Measurements from ENCODE around the gene CCDC43. TPM values are rescaled to one million over a fixed set of nuclear protein-coding genes. Genes with fewer than 3 reads are reported as not detected.
"Not testable (repeated sequence)": the region's sequence is repeated elsewhere in the genome, so short reads cannot be mapped to it uniquely, and the experiment has no call there.

The CCDC43 gene, protein sequence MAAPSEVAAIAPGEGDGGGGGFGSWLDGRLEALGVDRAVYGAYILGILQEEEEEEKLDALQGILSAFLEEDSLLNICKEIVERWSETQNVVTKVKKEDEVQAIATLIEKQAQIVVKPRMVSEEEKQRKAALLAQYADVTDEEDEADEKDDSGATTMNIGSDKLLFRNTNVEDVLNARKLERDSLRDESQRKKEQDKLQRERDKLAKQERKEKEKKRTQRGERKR
- total RNA-seq (35.3 TPM), polyA plus RNA-seq (ENCODE audit: insufficient read depth in 1 of 8, insufficient read length in 8 of 8, low replicate concordance in 1 of 8) (10 to 100 TPM; 25.6 to 36.3 (median 30.8) TPM)
- long read RNA-seq, donor 1, transcript CCDC43-201 (5 exons, 2,082 nt): major isoform, 8 of 9 reads
- long read RNA-seq, donor 1, partial matches to known transcripts: 0 of 9 reads
- long read RNA-seq, donor 1, other reads (novel, unspliced or antisense): 0 of 9 reads
- long read RNA-seq, donor 2, partial matches to known transcripts: 0 of 2 reads
- long read RNA-seq, donor 2, other reads (novel, unspliced or antisense): 0 of 2 reads
- long read RNA-seq, donor 3, transcript CCDC43-201 (5 exons, 2,082 nt): major isoform, 8 of 10 reads
- long read RNA-seq, donor 3, partial matches to known transcripts: 0 of 10 reads
- long read RNA-seq, donor 3, other reads (novel, unspliced or antisense): 0 of 10 reads
- long read RNA-seq, donor 4, transcript CCDC43-201 (5 exons, 2,082 nt): major isoform, 6 of 6 reads
- long read RNA-seq, donor 4, partial matches to known transcripts: 0 of 6 reads
- long read RNA-seq, donor 4, other reads (novel, unspliced or antisense): 0 of 6 reads
- long read RNA-seq, donor 5, transcript CCDC43-201 (5 exons, 2,082 nt): major isoform, 12 of 15 reads
- long read RNA-seq, donor 5, partial matches to known transcripts: 0 of 15 reads
- long read RNA-seq, donor 5, other reads (novel, unspliced or antisense): 0 of 15 reads
- long read RNA-seq, donor 6, transcript CCDC43-201 (5 exons, 2,082 nt): major isoform, 15 of 19 reads
- long read RNA-seq, donor 6, partial matches to known transcripts: 0 of 19 reads
- long read RNA-seq, donor 6, other reads (novel, unspliced or antisense): 0 of 19 reads
- long read RNA-seq, donor 7, transcript CCDC43-201 (5 exons, 2,082 nt): major isoform, 10 of 13 reads
- long read RNA-seq, donor 7, partial matches to known transcripts: 0 of 13 reads
- long read RNA-seq, donor 7, other reads (novel, unspliced or antisense): 0 of 13 reads
- long read RNA-seq, donor 8, transcript CCDC43-201 (5 exons, 2,082 nt): major isoform, 10 of 12 reads
- long read RNA-seq, donor 8, partial matches to known transcripts: 0 of 12 reads
- long read RNA-seq, donor 8, other reads (novel, unspliced or antisense): 0 of 12 reads
- long read RNA-seq, donor 9, transcript CCDC43-201 (5 exons, 2,082 nt): major isoform, 9 of 11 reads
- long read RNA-seq, donor 9, partial matches to known transcripts: 0 of 11 reads
- long read RNA-seq, donor 9, other reads (novel, unspliced or antisense): 0 of 11 reads
- long read RNA-seq, donor 10, transcript CCDC43-201 (5 exons, 2,082 nt): major isoform, 6 of 9 reads
- long read RNA-seq, donor 10, partial matches to known transcripts: 0 of 9 reads
- long read RNA-seq, donor 10, other reads (novel, unspliced or antisense): 0 of 9 reads
- long read RNA-seq, donor 11, transcript CCDC43-201 (5 exons, 2,082 nt): major isoform, 11 of 13 reads
- long read RNA-seq, donor 11, partial matches to known transcripts: 0 of 13 reads
- long read RNA-seq, donor 11, other reads (novel, unspliced or antisense): 0 of 13 reads

DNA sequence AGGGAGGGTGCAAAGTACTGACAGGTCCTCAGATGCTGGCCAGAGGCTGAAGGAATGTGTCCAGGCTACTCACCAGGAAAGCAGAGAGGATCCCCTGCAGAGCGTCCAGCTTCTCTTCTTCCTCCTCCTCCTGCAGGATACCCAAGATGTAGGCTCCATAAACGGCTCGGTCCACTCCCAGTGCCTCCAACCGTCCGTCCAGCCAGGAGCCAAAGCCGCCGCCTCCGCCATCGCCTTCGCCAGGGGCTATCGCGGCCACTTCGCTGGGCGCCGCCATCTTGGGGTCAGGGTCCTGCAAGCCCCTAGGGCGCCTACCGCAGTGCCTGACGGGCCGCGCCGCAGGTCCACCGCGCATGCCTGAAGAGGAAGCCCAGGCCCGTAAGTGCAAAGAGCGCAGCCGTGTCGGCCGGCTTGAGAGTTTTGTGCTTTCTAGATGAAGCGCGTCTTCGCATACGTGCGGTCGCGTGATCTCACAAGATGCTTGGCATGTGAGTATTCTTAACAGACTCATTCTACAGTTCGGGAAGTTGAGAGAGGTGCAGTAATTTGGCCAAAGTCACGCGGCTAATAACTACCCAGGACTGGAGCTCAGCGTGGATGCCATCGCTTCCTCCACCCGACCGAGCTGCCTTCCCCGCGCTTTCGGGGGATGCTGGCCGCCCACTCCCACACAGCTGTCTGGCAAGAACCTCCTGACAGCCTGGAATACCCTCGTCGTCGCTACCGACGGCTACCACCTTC is at the start of gene CCDC43:
Gene CCDC43, minus strand, starts transcription at position 300 of the 741 bp plus-strand sequence. Its CDS starts 23 bp downstream, at position 277.
- DNase-seq: peak; percentile 95
- Histone ChIP-seq H3K4me3 (ENCODE audit: low read length) (peak within 1 kb of the TSS; percentile 98), H3K36me3 (ENCODE audit: control insufficient read depth, insufficient read depth, low read length) (no peaks in the 10 kb centered on the region), H3K27ac (ENCODE audit: low read length) (peak within 1 kb of the TSS; percentile 90), H3K27me3 (ENCODE audit: control insufficient read depth, insufficient read depth, low read length) (no peaks in the 10 kb centered on the region), H3K4me1 (ENCODE audit: control insufficient read depth, insufficient read depth, low read length) (peaks cover 27% of the 10 kb centered on the region), H3K9me3 (replicated peaks; ENCODE audit: control insufficient read depth, low read depth, low read length) (no peaks in the 10 kb centered on the region)
- 0% methylated on average over 48 of the region's 51 CpGs for WGBS (ENCODE audit: insufficient coverage)

DNA sequence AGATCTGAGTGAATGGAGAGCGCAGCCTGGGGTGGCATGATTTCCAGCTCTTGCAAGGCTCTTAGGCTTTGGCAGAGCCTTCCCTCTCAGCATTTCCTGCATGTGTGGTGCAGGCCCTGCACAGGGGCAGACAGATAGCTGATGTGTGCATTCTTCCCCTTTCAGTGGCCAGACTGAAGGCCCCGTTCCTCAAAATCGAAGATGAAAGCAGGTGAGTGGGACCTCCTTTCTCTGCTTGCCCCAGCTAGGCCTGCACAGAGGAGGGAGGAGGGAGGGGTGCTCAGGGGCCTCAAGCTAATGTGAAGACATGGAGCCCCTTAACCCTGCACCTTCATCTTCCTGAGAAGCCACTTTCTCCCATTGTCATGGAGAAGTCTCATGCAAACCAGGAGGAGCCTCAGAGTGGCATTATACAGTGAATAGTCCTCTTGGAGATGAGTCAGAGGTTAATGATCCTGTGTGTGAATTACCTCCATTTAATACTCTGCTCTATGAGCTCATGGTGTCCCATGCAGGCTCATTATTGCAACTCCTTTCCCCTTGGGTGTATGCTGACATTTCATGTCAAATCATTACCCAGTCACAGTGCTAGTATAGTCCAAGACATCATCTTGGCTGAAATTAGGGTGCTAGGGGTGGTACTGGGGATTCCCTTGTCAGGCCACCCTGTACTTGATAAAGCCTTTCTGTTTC is 48.8 kb upstream of the CCDC43 start:
- no peaks in the 10 kb centered on the region for H3K27me3 ChIP-seq (ENCODE audit: control insufficient read depth, insufficient read depth, low read length)
- peaks cover 39% of the 10 kb centered on the region for H3K36me3 ChIP-seq (ENCODE audit: control insufficient read depth, insufficient read depth, low read length)
- H3K9me3 ChIP-seq (replicated peaks; ENCODE audit: control insufficient read depth, low read depth, low read length): no peaks in the 10 kb centered on the region
- no peak overlapping the region for H3K4me3 ChIP-seq (ENCODE audit: low read length)
- DNase-seq: no peak
- WGBS (ENCODE audit: insufficient coverage): 100% methylated on average over 1 of the region's 3 CpGs
- H3K27ac ChIP-seq (ENCODE audit: low read length): no peak overlapping the region
- H3K4me1 ChIP-seq (ENCODE audit: control insufficient read depth, insufficient read depth, low read length): no peaks in the 10 kb centered on the region

DNA sequence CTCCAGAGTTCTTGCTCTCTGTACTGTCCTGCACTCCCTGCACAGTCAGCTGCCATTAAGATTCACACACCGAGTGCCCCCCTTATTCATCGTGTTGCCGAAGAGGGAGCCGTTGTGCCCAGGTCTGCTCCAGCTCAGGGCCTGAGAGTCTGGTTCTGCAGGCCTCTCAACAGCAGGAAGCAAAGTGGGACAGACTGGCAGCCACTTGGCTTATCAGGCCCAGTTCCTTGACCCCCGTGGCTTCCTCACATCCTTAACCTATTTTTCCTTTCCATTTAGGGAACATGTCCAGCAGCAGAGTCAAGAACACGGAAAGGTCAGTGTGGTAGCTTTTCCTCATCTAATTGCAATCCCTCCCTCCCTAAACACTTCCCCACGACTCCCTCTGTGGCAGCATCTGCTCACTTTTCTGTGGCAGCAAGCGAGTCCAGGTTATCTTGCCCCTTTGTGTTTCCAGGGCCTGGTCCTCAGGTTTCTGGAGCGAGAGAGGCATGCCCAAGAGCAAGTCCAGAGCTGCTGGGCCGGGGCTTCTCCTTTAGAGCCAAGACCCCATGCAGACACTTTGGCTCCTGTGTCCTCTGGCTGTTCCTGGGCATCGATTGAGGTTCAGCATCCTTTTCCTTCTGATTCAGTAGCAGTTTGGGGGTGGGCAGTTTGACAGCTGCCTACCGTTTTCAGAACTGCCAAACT is 47.1 kb upstream of the CCDC43 start:
- WGBS (ENCODE audit: insufficient coverage): 81% methylated on average over 12 of the region's 12 CpGs
- H3K4me1 ChIP-seq (ENCODE audit: control insufficient read depth, insufficient read depth, low read length): no peaks in the 10 kb centered on the region
- H3K27ac ChIP-seq (ENCODE audit: low read length): no peak overlapping the region
- H3K4me3 ChIP-seq (ENCODE audit: low read length): no peak overlapping the region
- no peak for DNase-seq
- peaks cover 41% of the 10 kb centered on the region for H3K36me3 ChIP-seq (ENCODE audit: control insufficient read depth, insufficient read depth, low read length)
- H3K27me3 ChIP-seq (ENCODE audit: control insufficient read depth, insufficient read depth, low read length): no peaks in the 10 kb centered on the region
- no peaks in the 10 kb centered on the region for H3K9me3 ChIP-seq (replicated peaks; ENCODE audit: control insufficient read depth, low read depth, low read length)

GRCh38 chr17:44734272-44734671 is 44.7 kb upstream of the CCDC43 start:
- WGBS (ENCODE audit: insufficient coverage): no CpG with 5 or more reads among the region's 2 CpGs

DNA sequence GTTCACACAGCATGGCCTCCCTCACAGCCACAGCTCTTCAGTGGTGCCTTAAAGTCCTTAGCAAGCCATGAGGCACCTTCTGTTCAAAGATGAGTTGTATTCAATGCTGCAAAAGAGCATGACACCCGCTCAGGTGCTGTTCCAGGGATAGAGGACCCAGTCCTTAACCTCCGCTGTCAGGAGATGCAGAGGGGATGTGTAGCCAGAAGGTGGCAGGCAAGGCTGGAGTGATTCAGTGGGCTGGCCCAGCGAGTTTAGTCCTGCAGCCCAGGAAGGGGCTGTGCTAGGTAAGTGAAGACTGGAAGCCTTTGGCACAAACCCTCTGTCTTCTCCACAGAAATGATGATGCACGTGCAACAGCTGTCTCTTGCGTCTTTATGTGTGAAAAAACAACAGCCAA is 44.2 kb upstream of the CCDC43 start:
- Histone ChIP-seq H3K9me3 (replicated peaks; ENCODE audit: control insufficient read depth, low read depth, low read length) (no peaks in the 10 kb centered on the region), H3K4me3 (ENCODE audit: low read length) (no peak overlapping the region), H3K4me1 (ENCODE audit: control insufficient read depth, insufficient read depth, low read length) (no peaks in the 10 kb centered on the region), H3K27me3 (ENCODE audit: control insufficient read depth, insufficient read depth, low read length) (no peaks in the 10 kb centered on the region), H3K36me3 (ENCODE audit: control insufficient read depth, insufficient read depth, low read length) (peaks cover 48% of the 10 kb centered on the region), H3K27ac (ENCODE audit: low read length) (no peak overlapping the region)
- DNase-seq: no peak
- WGBS (ENCODE audit: insufficient coverage): 70% methylated on average over 4 of the region's 5 CpGs

More at GRCh38 chr17:44734272-44734671, 44.7 kb upstream of the CCDC43 start:
- peaks cover 50% of the 10 kb centered on the region for H3K36me3 ChIP-seq (ENCODE audit: control insufficient read depth, insufficient read depth, low read length)
- no peaks in the 10 kb centered on the region for H3K27me3 ChIP-seq (ENCODE audit: control insufficient read depth, insufficient read depth, low read length)
- H3K4me1 ChIP-seq (ENCODE audit: control insufficient read depth, insufficient read depth, low read length): no peaks in the 10 kb centered on the region
- H3K27ac ChIP-seq (ENCODE audit: low read length): no peak overlapping the region
- no peak for DNase-seq
- H3K9me3 ChIP-seq (replicated peaks; ENCODE audit: control insufficient read depth, low read depth, low read length): no peaks in the 10 kb centered on the region
- H3K4me3 ChIP-seq (ENCODE audit: low read length): no peak overlapping the region

- H3K4me3 ChIP-seq (ENCODE audit: low read length); H3K9me3 ChIP-seq (replicated peaks; ENCODE audit: control insufficient read depth, low read depth, low read length); DNase-seq; H3K4me1 ChIP-seq (ENCODE audit: control insufficient read depth, insufficient read depth, low read length); H3K27ac ChIP-seq (ENCODE audit: low read length); H3K27me3 ChIP-seq (ENCODE audit: control insufficient read depth, insufficient read depth, low read length): not testable (repeated sequence)
- H3K36me3 ChIP-seq (ENCODE audit: control insufficient read depth, insufficient read depth, low read length): peaks cover 31% of the 10 kb centered on the region
- WGBS (ENCODE audit: insufficient coverage): 100% methylated on average over 1 of the region's 6 CpGs
These were observed 36.5 kb upstream of the CCDC43 start for GRCh38 chr17:44726121-44726520.

DNA sequence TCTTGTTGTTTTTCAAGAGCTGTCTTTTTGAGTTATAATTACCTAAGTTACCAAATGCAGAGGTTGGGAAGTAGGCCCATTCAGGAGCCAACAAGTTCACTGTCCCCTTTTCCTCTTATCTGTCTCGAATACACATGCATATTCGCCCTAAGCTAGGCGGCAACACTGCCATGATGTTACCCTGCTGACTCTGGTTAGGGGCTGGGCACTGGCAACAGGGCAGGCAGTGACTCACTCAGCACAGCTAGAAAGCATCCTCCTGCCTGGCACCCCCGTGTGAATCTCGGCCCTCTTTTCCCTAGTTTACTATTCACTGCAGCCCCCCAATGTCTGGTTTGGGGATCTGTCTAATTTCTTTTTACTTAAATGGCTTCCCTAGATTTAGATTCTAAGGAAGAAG is 32.7 kb upstream of the CCDC43 start:
- no peaks in the 10 kb centered on the region for H3K4me1 ChIP-seq (ENCODE audit: control insufficient read depth, insufficient read depth, low read length)
- DNase-seq: no peak
- H3K27ac ChIP-seq (ENCODE audit: low read length): no peak overlapping the region
- peaks cover 3% of the 10 kb centered on the region for H3K9me3 ChIP-seq (replicated peaks; ENCODE audit: control insufficient read depth, low read depth, low read length)
- H3K36me3 ChIP-seq (ENCODE audit: control insufficient read depth, insufficient read depth, low read length): peaks cover 21% of the 10 kb centered on the region
- 80% methylated on average over 2 of the region's 5 CpGs for WGBS (ENCODE audit: insufficient coverage)
- no peaks in the 10 kb centered on the region for H3K27me3 ChIP-seq (ENCODE audit: control insufficient read depth, insufficient read depth, low read length)
- H3K4me3 ChIP-seq (ENCODE audit: low read length): no peak overlapping the region

- DNase-seq: no peak
- Histone ChIP-seq H3K4me3 (ENCODE audit: low read length) (no peak overlapping the region), H3K4me1 (ENCODE audit: control insufficient read depth, insufficient read depth, low read length) (no peaks in the 10 kb centered on the region), H3K36me3 (ENCODE audit: control insufficient read depth, insufficient read depth, low read length) (peaks cover 26% of the 10 kb centered on the region), H3K27ac (ENCODE audit: low read length) (no peak overlapping the region), H3K9me3 (replicated peaks; ENCODE audit: control insufficient read depth, low read depth, low read length) (peaks cover 3% of the 10 kb centered on the region), H3K27me3 (ENCODE audit: control insufficient read depth, insufficient read depth, low read length) (no peaks in the 10 kb centered on the region)
- WGBS (ENCODE audit: insufficient coverage): no CpG with 5 or more reads among the region's 1 CpG
These were observed 29.9 kb upstream of the CCDC43 start for GRCh38 chr17:44719444-44719843.

All from muscle of leg (tissue), 16 donors.